Panc1 (cell line): Measurements from ENCODE around the gene OR51V1. TPM values are rescaled to one million over a fixed set of nuclear protein-coding genes. Genes with fewer than 3 reads are reported as not detected.

Experiments
- ATAC-seq: fragments of 200-7000 bp; cut with Tn5 transposase; 2 replicates; pipeline ENCODE4 v1.9.1; 2020; ENCODE audit warnings: mild to moderate bottlenecking, moderate library complexity
- BruUV-seq: library from RNA; stranded (reverse); fragments of 400-500 nt; replicated peaks from 2 replicates; lab custom pipeline; 2021; lab: Mats Ljungman, UMichigan
- CTCF ChIA-PET: fragments of 300-600 bp; sonication (Branson Sonifier 250); formaldehyde crosslinking; loops from one replicate; lab custom pipeline; 2022; ENCODE audit warnings: antibody characterized with exemption; lab: Charles Lee
- POLR2A ChIA-PET: fragments of 300-600 bp; sonication (Branson Sonifier 250); formaldehyde crosslinking; loops from one replicate; lab custom pipeline; 2022; ENCODE audit warnings: antibody characterized with exemption; lab: Charles Lee
- DNase-seq: peaks from one replicate; pipeline ENCODE4 v3.0.0-alpha.2; 2010; ENCODE audit warnings: low read depth, low spot score
- H3K27ac ChIP-seq: 2 replicates; pipeline ENCODE4 v1.5.1; 2011; ENCODE audit warnings: mild to moderate bottlenecking, low read length, inconsistent platforms
- H3K27me3 ChIP-seq: fragments of 200-500 bp; sonication (Bioruptor generic); 2 replicates; pipeline ENCODE4 v1.6.0; 2014; ENCODE audit warnings: low read length, inconsistent platforms; ENCODE audit not compliant: control insufficient read depth, insufficient read depth
- H3K36me3 ChIP-seq: fragments of 200-500 bp; sonication (Bioruptor generic); 2 replicates; pipeline ENCODE4 v1.5.1; 2014; ENCODE audit warnings: inconsistent platforms, mild to moderate bottlenecking, low read length, moderate library complexity; ENCODE audit not compliant: control insufficient read depth, insufficient read depth
- H3K4me1 ChIP-seq: 2 replicates; pipeline ENCODE4 v1.5.1; 2011; ENCODE audit warnings: inconsistent platforms, mild to moderate bottlenecking, low read length, moderate library complexity; ENCODE audit not compliant: control insufficient read depth, insufficient read depth
- H3K4me3 ChIP-seq, 2 experiments: 2 replicates each; pipeline ENCODE4 v1.5.1; 2011 to 2012; ENCODE audit warnings: low read depth in 2 of 2, low read length in 2 of 2, mild to moderate bottlenecking in 2 of 2, inconsistent platforms in 1 of 2, moderate library complexity in 1 of 2
- H3K9me3 ChIP-seq: fragments of 200-500 bp; sonication (Bioruptor generic); 2 replicates; pipeline ENCODE4 v1.5.1; 2014; ENCODE audit warnings: low read depth, mild to moderate bottlenecking, inconsistent platforms, low read length, moderate library complexity; ENCODE audit not compliant: control insufficient read depth, insufficient read depth
- CTCF ChIP-seq: fragments of 450-650 bp; IDR thresholded peaks from 2 replicates; pipeline ENCODE4 v1.5.1; 2017; ENCODE audit warnings: mild to moderate bottlenecking
- POLR2AphosphoS5 ChIP-seq: IDR thresholded peaks from 2 replicates; pipeline ENCODE4 v1.6.1; 2012; ENCODE audit warnings: mild to moderate bottlenecking, low read depth, low read length, moderate library complexity
- REST ChIP-seq, 2 experiments: IDR thresholded peaks; 2 replicates each; pipeline ENCODE4 v1.6.1; 2011 to 2012; ENCODE audit warnings: low read depth in 2 of 2, control low read depth in 1 of 2, low read length in 1 of 2, mild to moderate bottlenecking in 1 of 2, moderate library complexity in 1 of 2; ENCODE audit not compliant: insufficient read depth in 1 of 2
- SIN3A ChIP-seq: IDR thresholded peaks from 2 replicates; pipeline ENCODE4 v1.6.1; 2012; ENCODE audit warnings: low read depth, mild to moderate bottlenecking, low read length, moderate library complexity, borderline replicate concordance; ENCODE audit not compliant: insufficient read depth
- TCF7L2 ChIP-seq: IDR thresholded peaks from 2 replicates; pipeline ENCODE4 v1.6.1; 2011; ENCODE audit warnings: mild to moderate bottlenecking, low read depth, low read length, inconsistent platforms
- in situ Hi-C: cut with HindIII; loops from 2 replicates; pipeline ENCODE4 v1.10.0; 2016; ENCODE audit warnings: low sequenced_read_pairs, low pct_unique_long_range_greater_than_20kb
- intact Hi-C: fragments of 100-400 bp; cut with micrococcal nuclease; formaldehyde crosslinking; loops from one replicate; pipeline ENCODE4 v1.10.0; 2022; ENCODE audit not compliant: unreplicated experiment
- total RNA-seq: library from RNA; stranded (reverse); gene quantifications from one replicate; pipeline ENCODE4 v1.2.1, GENCODE V29; 2021; ENCODE audit not compliant: unreplicated experiment

Gene OR51V1
- total RNA-seq, 1 experiment from 2014 or later: not detected

GRCh38 chr11:5224538-5225479, 24.3 kb upstream of the OR51V1 start:
- no peak overlapping the region for H3K27ac ChIP-seq
- TF ChIP-seq CTCF (no peak), REST (IDR thresholded peaks at IDR 0.05; ENCODE audit: insufficient read depth in 1 of 2, low read depth in 2 of 2, low read length in 1 of 2) (no peak), SIN3A (no peak), TCF7L2 (no peak), POLR2AphosphoS5 (no peak)
- no peaks in the 10 kb centered on the region for H3K9me3 ChIP-seq
- no TSS peak for BruUV-seq
- no peaks in the 10 kb centered on the region for H3K27me3 ChIP-seq
- in situ Hi-C loops: no loop called here
- no peak overlapping the region for H3K4me3 ChIP-seq
- H3K36me3 ChIP-seq: no peaks in the 10 kb centered on the region
- ChIA-PET POLR2A (no interaction called here), CTCF (no interaction called here)
- intact Hi-C loops: no loop called here
- H3K4me1 ChIP-seq: no peaks in the 10 kb centered on the region
- DNase-seq (no peak), ATAC-seq (no peak)

GRCh38 chr11:5223686-5224085, 23.2 kb upstream of the OR51V1 start:
- TF ChIP-seq TCF7L2 (no peak), POLR2AphosphoS5 (no peak), CTCF (no peak), SIN3A (no peak), REST (IDR thresholded peaks at IDR 0.05; ENCODE audit: insufficient read depth in 1 of 2, low read depth in 2 of 2, low read length in 1 of 2) (no peak)
- no peaks in the 10 kb centered on the region for H3K36me3 ChIP-seq
- no peak overlapping the region for H3K27ac ChIP-seq
- ATAC-seq (no peak), DNase-seq (no peak)
- CTCF ChIA-PET: interaction anchor here (0.7 kb wide), 1 partner anchor 14 kb away, joined by 4 read pairs; no protein-coding TSS in a partner anchor
- no peaks in the 10 kb centered on the region for H3K4me1 ChIP-seq
- POLR2A ChIA-PET: no interaction called here
- no peaks in the 10 kb centered on the region for H3K27me3 ChIP-seq
- no peak overlapping the region for H3K4me3 ChIP-seq
- H3K9me3 ChIP-seq: no peaks in the 10 kb centered on the region
- intact Hi-C loops: no loop called here
- in situ Hi-C loops: no loop called here
- no TSS peak for BruUV-seq
